Hepatic stellate cell (primary cell): ENCODE measurements around the gene DLX1.

Experiments
- DNase-seq: peaks from one replicate; pipeline ENCODE4 v3.0.0; 2011; ENCODE audit warnings: low spot score

Gene DLX1

DNA sequence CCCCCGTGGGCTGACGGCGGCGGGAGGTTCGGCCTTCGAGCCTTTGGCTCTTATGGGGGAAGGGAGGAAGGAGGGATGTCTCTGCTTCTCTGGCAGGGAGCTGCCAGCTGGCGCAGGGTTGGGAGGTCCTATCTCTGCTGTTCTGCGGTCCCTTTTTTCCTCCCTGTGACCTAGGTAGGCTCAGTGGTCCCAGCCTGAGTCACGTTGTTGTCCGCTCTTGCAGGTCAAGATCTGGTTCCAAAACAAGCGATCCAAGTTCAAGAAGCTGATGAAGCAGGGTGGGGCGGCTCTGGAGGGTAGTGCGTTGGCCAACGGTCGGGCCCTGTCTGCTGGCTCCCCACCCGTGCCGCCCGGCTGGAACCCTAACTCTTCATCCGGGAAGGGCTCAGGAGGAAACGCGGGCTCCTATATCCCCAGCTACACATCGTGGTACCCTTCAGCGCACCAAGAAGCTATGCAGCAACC lies 2.5 kb downstream of the DLX1 start:
- DNase-seq: no peak

DNA sequence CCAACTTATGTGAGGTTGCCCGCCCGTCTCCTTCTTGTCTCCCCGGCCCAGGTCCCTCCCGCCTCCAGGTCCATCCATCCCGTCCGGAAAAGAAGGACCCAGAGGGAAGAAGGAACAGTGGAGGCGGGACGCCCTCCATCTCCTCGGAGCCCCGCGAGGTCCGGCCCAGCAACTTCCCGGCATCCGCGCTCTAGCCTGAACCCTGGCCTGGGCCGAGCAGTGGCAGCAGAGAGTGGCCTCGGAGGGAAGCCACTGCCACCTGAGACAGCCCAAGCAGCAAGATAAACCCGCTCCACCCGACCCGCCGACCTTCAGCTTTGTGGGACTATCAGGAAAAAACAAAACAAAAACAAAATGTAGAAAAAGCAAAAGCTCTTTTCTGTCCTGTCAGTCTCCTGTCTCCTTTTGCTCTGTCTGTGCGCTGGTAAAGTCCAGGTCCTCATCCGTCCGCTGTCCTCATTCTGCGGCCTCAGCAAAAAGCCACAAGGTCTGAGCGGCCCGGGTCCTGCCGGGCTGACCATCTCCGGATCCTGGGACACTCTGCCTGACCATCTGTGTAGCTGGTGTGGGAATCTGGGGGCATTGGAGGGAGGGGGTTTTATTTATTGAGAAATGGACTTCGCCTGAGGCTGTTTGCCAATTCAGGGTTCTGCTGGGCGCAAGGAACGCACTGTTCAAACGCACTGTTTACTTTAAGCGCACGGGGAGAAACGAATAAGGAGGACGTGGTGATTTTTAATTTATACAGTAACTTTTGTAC lies 3.1 kb downstream of the DLX1 start:
- no peak for DNase-seq

DNA sequence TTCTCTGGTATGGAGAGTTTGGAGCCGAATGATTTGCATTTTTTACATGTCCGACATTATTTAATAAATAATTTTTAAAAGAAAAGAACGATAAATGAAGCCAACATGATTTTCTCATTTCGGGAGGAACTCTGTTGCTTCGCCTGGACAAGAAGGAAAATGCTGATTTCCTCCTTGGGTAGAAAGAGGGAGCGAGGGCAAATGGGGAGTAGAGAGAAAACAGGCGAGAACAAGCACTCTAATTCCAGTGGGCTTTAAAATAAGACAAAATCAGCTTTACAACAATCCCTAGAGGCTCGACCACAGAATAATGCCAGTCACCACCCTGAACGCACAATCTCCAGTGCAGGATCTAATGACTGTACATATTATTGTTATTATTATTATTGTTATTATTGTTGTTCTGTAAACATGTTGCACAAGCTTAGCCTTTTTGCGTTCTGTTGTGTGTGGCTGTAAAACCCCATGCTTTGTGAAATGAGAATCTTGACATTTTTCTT lies 3.7 kb downstream of the DLX1 start:
- DNase-seq: no peak

DNA sequence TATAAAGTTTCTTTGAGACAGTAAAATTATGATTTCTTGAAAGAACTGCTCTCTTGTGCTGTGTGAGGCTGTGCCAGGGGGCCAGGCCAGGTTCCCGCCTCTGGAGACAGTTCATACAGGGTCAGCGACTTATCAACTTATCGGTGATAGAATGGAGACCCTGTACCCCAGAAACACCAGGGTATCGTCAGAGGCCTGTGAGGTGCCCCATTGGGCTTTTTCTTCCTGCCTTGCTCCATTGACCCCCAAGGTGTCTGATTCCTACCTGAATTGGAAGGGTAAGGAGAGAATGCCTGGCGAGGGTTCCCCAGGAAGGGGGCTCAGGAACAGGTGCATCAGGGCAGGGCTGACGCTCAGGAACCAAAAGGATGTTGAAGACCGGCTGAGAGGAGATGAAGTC lies 4.3 kb downstream of the DLX1 start:
- DNase-seq: no peak

DNA sequence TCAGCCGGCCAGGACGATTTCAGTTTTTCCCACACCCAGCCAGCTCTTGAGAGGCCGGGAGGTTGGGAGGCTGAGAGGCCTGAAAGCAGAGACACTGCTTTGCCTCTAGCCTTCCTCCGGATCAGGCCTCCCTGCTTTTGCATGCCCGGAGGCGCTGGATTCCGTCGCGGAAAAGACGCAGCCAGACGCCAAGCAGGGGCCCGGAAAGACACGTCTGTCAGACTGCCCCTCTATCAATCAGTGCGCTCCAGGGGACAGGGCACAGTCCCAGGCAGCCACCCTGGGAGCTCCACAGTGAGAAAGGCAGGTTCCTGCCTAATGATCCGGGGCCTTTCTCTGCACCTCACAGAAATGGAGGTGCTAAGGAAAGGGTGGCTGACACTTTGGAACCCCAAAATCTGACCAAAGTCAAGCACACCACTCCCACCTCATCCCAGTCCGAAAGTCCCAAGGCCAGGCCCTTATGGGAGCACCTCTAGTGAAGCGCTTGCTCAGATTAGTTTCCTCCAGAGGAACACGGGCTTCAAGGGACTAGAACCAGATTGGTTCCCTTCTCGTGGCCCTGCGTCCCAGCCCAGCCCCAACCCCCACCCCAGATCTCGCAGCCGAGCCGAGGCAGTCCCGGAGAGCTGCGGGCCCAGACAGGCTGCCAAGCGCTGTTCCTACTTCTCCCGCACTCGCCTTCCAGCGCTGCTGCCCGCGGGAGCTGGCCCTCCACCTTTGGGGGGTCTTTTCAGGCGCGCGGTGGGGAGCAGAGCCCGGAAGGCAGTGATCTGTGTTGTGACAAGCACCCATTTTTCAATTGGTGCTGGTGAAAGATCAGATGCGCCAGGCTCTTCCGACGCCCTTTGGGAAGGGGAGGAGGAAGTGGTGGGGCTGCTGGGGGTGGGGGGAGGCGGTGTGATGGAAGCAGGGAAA lies 5.0 kb downstream of the DLX1 start:
- DNase-seq: no peak

DNA sequence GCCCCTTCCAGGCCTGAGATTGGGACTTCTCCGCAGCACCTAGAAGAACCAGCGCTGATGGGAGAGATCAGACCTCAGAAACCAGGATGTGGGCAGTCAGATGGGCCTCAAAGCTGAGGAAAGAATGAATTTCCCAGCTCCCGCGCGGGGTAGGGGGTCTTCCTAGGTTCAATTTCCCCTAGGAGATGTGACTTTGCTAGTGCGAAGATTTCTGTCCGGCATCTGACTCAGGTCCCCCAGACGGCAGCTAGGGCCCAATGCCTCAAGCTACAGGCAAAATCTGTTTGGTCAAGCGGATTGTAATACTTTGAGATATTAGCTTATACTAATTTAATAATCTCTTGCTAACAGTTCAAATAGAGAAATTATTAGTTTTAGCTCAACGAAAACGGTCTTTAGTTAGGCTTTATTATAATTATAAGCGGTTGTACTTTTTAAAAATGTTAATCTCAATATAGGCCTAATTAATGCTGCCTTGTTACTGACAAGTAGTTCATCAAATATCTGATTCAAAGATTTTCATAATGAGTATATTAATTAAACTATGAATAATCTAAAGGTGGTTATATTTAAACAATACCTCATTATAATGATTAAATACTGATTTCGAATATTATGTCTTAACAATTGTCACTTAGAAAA lies 5.8 kb downstream of the DLX1 start:
- DNase-seq: no peak

DNA sequence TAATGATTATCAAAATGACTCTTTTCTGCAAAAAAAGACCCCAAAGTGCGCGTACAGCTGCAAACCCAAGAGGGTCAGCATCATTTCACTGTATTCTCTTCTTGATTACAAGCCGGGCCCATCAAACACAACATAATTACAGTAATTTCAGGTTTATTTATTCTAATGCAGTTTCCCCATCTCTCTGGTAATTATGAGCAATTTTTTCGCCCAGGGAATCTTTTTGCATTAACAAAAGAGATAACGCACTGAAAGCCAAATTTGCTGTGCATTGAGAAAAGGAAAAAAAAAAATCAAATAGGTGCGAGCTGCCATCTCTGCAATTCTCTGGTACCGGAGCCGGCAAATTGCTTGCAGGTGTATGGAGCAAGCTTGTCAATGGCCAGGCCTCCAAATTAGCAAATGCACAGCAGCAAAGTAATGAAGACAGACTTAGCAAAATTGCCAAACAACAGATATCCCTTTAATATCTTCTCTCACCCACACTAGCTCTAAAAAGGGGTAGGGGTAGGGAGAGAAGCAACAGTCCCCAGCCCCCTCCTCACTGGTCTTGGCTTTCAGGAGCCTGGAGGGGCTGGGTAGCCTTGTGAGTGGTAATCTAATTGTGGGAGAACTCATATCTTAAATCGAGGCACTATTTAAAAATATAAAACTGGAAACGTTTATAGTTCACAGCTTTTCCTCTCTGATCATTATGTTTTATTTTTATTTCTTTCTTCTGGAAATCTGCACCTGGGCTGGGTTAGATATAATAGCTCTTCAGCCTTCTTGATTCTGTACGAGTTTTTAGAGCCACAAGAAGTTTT lies 6.7 kb downstream of the DLX1 start:
- no peak for DNase-seq

DNA sequence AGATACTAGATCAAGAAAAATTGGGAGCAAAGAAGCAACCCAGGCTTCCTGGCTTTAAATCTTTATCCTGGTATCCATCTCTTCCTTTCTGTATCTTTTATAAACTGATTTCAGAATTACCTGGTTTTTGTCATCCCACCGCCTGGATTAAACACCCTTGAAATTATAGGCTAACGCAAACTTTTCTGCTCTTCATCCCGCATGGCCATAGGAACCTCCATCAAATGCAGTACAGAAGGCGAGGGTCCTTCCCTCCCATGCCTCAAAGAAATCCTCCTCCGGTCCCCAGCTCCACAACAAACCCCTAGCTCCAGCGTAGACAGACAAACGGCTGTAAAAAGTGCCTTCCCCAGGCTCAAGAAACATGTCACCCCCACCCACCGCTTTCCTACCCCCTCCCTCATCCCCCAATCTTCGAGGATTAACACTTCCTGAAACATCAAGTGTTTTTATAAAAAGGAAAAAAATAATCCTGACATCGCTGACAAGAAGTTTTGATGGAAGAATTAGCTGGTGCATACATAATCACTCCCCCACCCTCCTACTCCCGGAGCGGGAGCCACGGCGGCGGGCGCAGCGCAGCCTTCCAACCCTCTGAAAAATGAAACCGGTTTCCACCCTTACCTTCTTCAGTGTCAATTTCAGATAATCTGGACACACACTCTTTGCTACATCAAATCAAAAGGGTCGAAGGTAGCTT lies 7.6 kb downstream of the DLX1 start:
- DNase-seq: no peak

DNA sequence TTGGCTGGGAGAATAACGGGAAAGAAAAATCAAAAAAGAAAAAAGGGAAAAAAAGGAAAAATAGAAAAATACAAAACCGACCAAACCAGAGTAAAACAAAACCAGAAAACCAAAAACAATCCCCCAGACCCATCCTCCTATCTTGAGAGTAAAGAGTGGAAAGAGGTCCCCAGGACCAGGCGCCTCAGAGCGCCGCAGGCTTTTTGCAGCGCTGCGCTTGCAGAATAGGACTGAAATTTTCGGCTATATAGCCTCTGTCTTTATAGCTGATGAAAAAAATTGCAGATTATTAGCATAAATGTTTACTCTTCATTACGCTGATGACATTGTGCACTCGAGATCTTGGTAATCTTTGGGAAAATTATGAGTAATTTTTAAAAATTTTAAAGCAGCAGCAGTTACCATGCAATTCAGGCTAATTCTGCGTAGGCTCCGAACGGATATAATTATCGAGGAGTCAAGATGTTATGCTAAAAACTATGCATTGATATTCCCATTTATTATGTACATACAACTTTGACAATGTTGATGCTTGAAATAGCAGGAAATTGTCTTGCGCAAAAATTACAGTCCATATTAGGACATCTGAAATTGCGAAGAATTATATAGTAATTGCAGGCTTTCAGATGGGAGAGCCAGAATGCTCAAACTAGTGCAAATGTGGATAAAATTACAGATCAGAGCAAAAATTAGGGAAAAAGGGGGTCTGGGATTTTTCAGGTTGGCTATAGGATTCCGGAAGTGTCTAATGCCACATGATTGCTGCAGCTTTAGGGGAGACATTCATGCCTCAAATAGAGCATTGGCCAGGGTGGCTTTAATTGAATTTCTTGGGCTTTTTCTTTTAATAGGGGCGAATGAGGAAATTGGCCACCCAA lies 8.3 kb downstream of the DLX1 start:
- no peak for DNase-seq

DNA sequence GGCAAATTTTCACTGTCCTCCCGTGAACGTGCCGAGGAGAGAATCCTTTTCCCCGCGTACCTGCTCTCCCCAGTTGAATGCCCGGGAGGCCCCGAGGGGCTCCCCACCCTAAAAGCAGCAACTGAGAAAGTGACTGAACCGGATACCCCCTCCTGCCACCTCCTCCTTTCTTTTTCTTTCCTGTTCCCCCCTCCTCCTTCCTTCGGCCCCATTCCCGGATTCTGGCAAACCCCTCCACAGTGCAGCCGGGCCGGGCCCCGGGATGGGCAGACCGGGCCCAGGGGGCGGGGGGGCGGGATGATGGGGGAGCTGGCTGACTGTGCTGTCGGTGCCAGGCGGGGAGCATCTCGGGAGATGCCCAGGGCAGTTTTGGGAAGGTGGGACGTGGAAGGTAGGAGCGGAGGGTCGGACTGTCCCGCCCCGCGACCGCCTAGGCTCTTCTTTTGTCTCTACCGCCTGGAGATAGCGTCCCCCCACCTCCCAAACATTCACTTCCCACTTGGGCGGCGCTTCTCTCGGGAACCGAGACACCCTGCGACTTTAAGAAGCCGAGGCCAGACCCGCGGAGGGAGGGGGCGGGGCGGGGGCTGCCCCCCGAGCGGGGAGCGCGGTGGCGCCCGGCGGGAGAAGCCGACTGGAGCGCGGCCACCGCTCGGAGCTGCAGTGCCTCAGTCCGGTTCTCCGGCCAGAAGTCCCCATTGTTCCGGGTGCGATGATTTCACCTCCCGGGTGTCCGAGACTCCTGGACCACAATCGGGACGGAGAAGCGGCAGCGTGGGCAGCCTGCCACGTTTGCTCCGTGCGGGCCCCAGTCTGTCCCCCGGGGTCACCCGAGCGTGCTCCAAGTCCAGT lies 9.2 kb downstream of the DLX1 start:
- peak; percentile 68 for DNase-seq

DNA sequence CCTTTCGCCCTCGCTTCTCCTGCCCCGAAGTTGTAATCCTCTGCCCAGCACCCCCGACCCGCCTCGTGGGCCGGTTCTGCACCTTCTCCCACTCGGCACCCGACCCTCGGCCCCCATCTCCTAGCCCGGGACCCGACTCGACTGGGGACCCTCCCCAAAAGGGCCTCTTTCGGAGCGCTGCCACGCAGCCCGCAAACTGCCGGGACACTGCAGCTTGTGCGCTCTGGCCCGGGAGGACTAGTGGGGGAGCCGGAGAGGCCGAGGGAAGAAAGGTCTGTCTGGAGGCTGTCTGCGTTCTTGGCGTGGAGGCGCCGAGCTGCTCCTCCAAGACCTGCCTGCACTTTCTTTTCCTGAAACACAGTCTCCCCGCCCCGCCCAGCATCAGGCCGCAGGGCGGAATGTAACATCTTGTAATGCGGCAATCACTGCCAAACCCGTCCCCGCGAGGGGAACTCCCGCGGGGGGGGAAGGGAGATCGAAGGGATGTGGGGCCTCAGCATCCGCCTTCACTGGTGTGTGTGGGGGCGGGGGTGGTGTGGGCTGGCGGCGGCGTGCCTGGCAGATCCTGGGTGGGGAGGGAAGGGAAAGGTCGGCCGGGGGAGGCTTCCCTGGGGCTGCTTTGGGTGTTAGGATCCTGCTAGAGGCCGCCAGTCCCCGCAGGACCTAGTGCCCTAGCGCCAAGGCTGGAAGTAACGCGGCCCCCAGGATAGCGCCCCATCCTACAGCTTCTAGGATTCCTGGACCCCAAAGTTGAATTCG lies 10.0 kb downstream of the DLX1 start:
- peak; percentile 90 for DNase-seq

DNA sequence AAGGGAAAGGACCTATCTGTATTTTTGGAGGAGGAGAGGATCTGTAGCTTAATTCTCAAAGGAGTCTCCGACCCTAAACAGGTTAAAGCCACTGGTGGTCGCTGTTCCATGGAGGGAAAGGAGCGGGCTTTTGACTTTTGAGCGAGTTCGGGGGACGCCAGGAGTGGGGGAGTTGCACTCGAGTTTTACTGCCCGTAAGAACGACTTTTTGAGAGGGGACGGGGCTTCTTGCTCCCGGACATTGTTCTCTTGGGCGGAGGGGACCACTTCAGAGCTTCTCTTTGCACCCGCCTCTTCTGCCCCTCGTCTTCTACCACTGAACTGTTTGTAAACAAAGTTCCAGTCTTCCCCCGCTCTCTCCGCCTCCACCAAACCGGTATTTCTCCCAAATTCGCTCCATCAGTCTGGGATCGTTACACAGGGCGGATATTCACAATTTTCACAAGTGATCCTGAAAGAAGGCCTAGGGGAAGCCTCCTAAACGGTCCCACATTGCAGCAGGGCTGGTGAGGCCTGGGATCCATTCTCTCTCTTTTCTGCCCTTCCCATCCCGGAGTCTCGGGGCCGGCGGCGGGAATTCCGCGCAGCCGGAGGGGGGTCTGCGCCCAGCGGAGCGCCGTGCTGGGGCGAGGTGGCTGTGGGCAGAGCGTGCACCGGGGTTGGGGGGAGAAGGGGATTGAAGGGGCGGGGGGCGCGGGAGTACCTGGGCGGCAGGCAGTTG lies 10.8 kb downstream of the DLX1 start:
- DNase-seq: no peak

DNA sequence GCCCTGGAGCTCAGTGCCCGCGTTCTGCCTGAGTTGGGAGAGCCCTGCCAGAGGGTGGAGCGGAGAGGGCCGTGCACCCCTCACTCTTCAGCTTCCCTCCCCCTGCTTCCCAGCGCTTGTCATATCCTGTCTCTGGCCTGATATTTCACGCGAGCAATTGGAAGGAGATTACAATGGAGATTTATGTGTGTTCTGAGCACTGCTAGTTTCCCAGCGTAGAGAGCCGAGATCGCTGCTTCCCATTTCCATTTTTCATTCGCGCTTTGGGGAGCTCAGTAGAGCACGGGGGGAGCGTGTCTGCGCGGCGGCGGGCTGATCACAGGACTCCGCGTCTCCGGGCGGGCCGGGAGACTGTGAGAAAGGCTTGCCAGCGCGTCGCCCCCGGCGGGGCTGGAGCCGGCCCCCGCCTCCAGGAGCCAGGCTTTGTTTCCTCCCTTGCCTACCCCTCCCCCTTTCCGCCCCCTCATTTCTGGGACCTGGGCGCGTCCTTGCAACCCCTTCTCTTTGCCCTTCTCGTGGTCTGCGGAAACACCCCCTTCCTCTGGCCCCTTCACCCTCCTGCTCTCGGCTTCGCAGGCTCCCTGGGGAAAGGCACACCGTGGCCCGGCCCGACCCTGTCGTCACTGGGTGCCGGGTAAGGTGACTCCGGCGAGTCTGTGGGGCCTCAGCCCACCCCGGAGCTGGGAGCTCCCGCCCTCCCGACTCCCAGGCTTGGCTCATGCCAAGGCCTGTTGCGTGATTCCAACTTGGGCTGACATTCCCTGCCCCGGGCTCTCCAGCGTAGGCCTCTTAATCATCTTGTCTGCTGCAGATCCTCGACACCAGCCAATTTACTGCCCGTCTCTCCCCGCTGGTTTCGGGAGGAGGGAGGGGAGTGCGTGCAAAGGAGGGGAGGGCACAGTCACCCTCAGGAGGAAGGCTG lies 11.6 kb downstream of the DLX1 start:
- DNase-seq: peak; percentile 82

DNA sequence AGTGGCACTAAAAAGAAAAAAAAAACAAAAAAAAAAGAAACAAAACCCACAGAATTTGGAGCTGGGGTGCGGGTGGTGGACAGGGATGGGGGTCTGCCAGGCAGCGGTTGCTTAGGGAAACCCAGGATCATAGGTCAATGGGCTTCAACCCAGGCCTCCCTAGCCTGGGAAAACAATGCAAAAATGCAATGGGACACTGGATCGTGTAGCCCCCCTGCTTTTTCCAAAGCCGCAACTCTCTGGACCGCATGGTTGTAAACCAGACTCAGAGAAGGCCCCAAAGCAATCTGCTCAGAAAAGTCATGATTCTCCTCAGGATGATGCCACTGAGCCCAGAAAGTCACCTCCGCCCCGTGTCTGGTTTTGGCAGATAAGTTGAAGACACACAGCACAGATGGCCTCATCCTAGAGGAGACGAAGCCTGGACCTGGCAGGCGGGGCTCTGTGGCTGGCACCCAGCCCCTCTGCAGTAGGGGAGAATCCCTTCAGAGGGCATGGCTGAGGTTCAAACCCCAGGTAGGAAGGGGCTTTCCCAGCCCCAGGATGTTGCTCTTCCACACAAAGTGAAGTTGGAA lies 12.3 kb downstream of the DLX1 start:
- no peak for DNase-seq

DNA sequence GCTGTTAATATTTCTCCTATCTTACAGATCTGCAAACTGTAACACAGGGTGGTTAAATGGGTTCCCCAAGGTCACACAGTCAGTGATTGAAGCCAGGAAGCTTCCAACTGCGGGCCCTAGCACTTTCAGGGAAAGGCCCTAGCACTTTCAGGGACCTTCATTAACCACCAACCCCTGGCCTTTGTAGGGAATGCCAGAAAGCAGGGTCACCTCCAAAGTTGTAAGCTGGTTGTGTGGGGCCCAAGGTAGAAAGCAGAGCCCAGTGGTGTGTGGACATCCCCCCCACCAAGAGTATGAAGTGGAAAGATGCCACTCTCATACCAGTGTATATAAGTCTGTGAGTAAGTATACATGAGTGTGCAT lies 13.0 kb downstream of the DLX1 start:
- no peak for DNase-seq
